A673 (cell line): ENCODE results near the gene ZNF212. TPM values are rescaled to one million over a fixed set of nuclear protein-coding genes. Genes with fewer than 3 reads are reported as not detected.

Experiments
- BruUV-seq: library from RNA; stranded (reverse); fragments of 400-500 nt; replicated peaks from 2 replicates; lab custom pipeline; 2021; lab: Mats Ljungman, UMichigan
- CTCF ChIA-PET: fragments of 300-600 bp; sonication (Branson Sonifier 250); formaldehyde crosslinking; loops from one replicate; lab custom pipeline; 2022; ENCODE audit warnings: antibody characterized with exemption; lab: Charles Lee
- POLR2A ChIA-PET: fragments of 300-600 bp; sonication (Branson Sonifier 250); formaldehyde crosslinking; loops from one replicate; lab custom pipeline; 2022; ENCODE audit warnings: antibody characterized with exemption; ENCODE audit not compliant: low non-redundant PET; lab: Charles Lee
- DNase-seq: peaks from one replicate; pipeline ENCODE4 v3.0.0-alpha.2; 2015; ENCODE audit warnings: low spot score
- H3K27ac ChIP-seq: fragments of 200-600 bp; sonication (generic); 2 replicates; pipeline ENCODE4 v1.5.1; 2016; ENCODE audit warnings: mixed run types, low read depth, mild to moderate bottlenecking, mixed read lengths, antibody characterized with exemption, low read length; ENCODE audit not compliant: poor library complexity, severe bottlenecking
- H3K27me3 ChIP-seq: fragments of 200-600 bp; sonication (generic); replicated peaks from 2 replicates; pipeline ENCODE4 v1.6.1; 2017; ENCODE audit warnings: mixed run types, low read depth, mild to moderate bottlenecking, mixed read lengths, antibody characterized with exemption, low read length; ENCODE audit not compliant: insufficient read depth, poor library complexity
- H3K36me3 ChIP-seq: fragments of 200-600 bp; sonication (generic); 2 replicates; pipeline ENCODE4 v1.6.1; 2016; ENCODE audit warnings: mixed run types, mild to moderate bottlenecking, mixed read lengths, antibody characterized with exemption, low read length; ENCODE audit not compliant: insufficient read depth, poor library complexity, severe bottlenecking
- H3K4me1 ChIP-seq: fragments of 200-600 bp; sonication (generic); 2 replicates; pipeline ENCODE4 v1.6.1; 2017; ENCODE audit warnings: mixed run types, mild to moderate bottlenecking, mixed read lengths, antibody characterized with exemption, low read length; ENCODE audit not compliant: insufficient read depth, poor library complexity, severe bottlenecking
- H3K4me3 ChIP-seq: fragments of 200-600 bp; sonication (generic); 2 replicates; pipeline ENCODE4 v1.5.1; 2016; ENCODE audit warnings: low read depth, mixed run types, mild to moderate bottlenecking, mixed read lengths, low read length; ENCODE audit not compliant: poor library complexity, severe bottlenecking
- H3K9me3 ChIP-seq: fragments of 200-600 bp; sonication (generic); 2 replicates; pipeline ENCODE4 v1.6.1; 2016; ENCODE audit warnings: mixed run types, low read depth, mild to moderate bottlenecking, mixed read lengths, antibody characterized with exemption, low read length; ENCODE audit not compliant: poor library complexity, severe bottlenecking
- CTCF ChIP-seq: fragments of 300-800, 200-600 bp; sonication (generic); conservative IDR thresholded peaks from 2 replicates; pipeline ENCODE4 v1.5.1; 2017; ENCODE audit warnings: low read depth, mild to moderate bottlenecking, antibody characterized with exemption, low read length, moderate library complexity, mixed read lengths
- EZH2 ChIP-seq: fragments of 200-600 bp; sonication (generic); IDR thresholded peaks from 2 replicates; pipeline ENCODE4 v1.6.1; 2017; ENCODE audit warnings: borderline replicate concordance, low read depth, mild to moderate bottlenecking, mixed read lengths, antibody characterized with exemption, low read length; ENCODE audit not compliant: poor library complexity, severe bottlenecking
- intact Hi-C: fragments of 100-400 bp; cut with micrococcal nuclease; formaldehyde crosslinking; loops from one replicate; pipeline ENCODE4 v1.10.0; 2022; ENCODE audit not compliant: unreplicated experiment
- total RNA-seq: library from RNA; stranded (reverse); gene quantifications from 2 replicates; pipeline ENCODE4 v1.2.3, GENCODE V29; 2021

Gene ZNF212
- total RNA-seq, 1 experiment from 2014 or later, result 12.3 TPM

- peak within 1 kb of the TSS; percentile 99 for H3K4me3 ChIP-seq
- TF ChIP-seq CTCF (peak; percentile 77), EZH2 (no peak)
- no peaks in the 10 kb centered on the region for H3K27me3 ChIP-seq
- ChIA-PET POLR2A (no interaction called here), CTCF (interaction anchor here (0.6 to 1.7 kb wide), 4 partner anchors 33 to 141 kb away, joined by 3 to 5 read pairs (median 4); partner anchors contain the start of genes ZNF398 and ZNF783)
- peaks cover 25% of the 10 kb centered on the region for H3K36me3 ChIP-seq
- BruUV-seq, result no TSS peak
- H3K9me3 ChIP-seq, result no peaks in the 10 kb centered on the region
- peak within 1 kb of the TSS; percentile 88 for H3K27ac ChIP-seq
- peak; percentile 94 for DNase-seq
- intact Hi-C loops, result no loop called here
- no peaks in the 10 kb centered on the region for H3K4me1 ChIP-seq
Measured at GRCh38 chr7:149195180-149196150, 44.0 kb upstream of the ZNF212 start, which contains the start of gene ZNF282. ZNF282 (plus strand) TSS chr7:149195546; CDS start chr7:149195590, 44 bp downstream.

- Histone ChIP-seq H3K9me3 (no peaks in the 10 kb centered on the region), H3K27me3 (no peaks in the 10 kb centered on the region), H3K4me3 (peak overlapping the region; percentile 99), H3K36me3 (peaks cover 32% of the 10 kb centered on the region), H3K4me1 (no peaks in the 10 kb centered on the region), H3K27ac (peak overlapping the region; percentile 88)
- TF ChIP-seq CTCF (no peak), EZH2 (no peak)
- ChIA-PET POLR2A (no interaction called here), CTCF (interaction anchor here (0.9 kb wide), 1 partner anchor 32 kb away, joined by 5 read pairs; no protein-coding TSS in a partner anchor)
- no TSS peak for BruUV-seq
- DNase-seq, result peak; percentile 13
- intact Hi-C loops, result no loop called here
Measured at GRCh38 chr7:149196151-149196704, 43.2 kb upstream of the ZNF212 start.

GRCh38 chr7:149196705-149197171, 42.7 kb upstream of the ZNF212 start:
- TF ChIP-seq CTCF (no peak), EZH2 (no peak)
- DNase-seq, result no peak
- H3K9me3 ChIP-seq, result no peaks in the 10 kb centered on the region
- BruUV-seq, result no TSS peak
- intact Hi-C loops, result no loop called here
- H3K36me3 ChIP-seq, result peaks cover 38% of the 10 kb centered on the region
- no peaks in the 10 kb centered on the region for H3K4me1 ChIP-seq
- H3K4me3 ChIP-seq, result peak overlapping the region; percentile 99
- ChIA-PET POLR2A (no interaction called here), CTCF (no interaction called here)
- peak overlapping the region; percentile 88 for H3K27ac ChIP-seq
- no peaks in the 10 kb centered on the region for H3K27me3 ChIP-seq
